ENCODE results near the gene ENOX1. TPM values are rescaled to one million over a fixed set of nuclear protein-coding genes. Genes with fewer than 3 reads are reported as not detected.

ENOX1 gene
- total RNA-seq, 4 donors from 2014 or later = 0.25 to 0.52 (median 0.33) TPM

DNA sequence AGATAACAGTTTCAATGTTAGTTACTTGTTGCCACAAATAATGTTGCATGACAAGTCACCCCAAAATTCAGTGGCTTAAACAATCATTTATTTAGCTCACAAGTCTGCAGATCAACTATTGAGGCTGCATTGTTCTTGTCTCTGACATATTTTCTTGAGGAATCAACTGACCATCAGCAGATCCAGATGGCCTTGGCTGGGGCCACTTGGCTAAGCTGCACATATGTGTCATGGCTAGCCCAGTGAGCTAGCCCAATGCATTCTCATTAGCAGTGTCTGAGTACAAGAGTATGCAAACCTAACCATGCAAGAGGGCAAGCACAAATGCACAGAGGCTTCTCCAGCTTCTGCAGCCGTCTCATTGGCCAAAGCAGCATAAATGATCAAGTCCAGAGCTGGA lies 583.0 kb downstream of the ENOX1 start:
- Histone ChIP-seq H3K27ac (no peak overlapping the region), H3K4me1 (no peaks in the 10 kb centered on the region), H3K27me3 (no peaks in the 10 kb centered on the region), H3K9me3 (no peaks in the 10 kb centered on the region), H3K4me3 (no peak overlapping the region), H3K36me3 (no peaks in the 10 kb centered on the region)
- TF ChIP-seq, protein P1, sequence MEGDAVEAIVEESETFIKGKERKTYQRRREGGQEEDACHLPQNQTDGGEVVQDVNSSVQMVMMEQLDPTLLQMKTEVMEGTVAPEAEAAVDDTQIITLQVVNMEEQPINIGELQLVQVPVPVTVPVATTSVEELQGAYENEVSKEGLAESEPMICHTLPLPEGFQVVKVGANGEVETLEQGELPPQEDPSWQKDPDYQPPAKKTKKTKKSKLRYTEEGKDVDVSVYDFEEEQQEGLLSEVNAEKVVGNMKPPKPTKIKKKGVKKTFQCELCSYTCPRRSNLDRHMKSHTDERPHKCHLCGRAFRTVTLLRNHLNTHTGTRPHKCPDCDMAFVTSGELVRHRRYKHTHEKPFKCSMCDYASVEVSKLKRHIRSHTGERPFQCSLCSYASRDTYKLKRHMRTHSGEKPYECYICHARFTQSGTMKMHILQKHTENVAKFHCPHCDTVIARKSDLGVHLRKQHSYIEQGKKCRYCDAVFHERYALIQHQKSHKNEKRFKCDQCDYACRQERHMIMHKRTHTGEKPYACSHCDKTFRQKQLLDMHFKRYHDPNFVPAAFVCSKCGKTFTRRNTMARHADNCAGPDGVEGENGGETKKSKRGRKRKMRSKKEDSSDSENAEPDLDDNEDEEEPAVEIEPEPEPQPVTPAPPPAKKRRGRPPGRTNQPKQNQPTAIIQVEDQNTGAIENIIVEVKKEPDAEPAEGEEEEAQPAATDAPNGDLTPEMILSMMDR (IDR thresholded peaks at IDR 0.05) = no peak
- no peak for TF ChIP-seq EP300 (IDR thresholded peaks at IDR 0.05)
- no peak for TF ChIP-seq POLR2AphosphoS5 (IDR thresholded peaks at IDR 0.05)
- TF ChIP-seq POLR2A (IDR thresholded peaks at IDR 0.05) = no peak
- no peak for DNase-seq (ENCODE audit: low spot score in 2 of 2)
- 64% methylated on average over 1 of the region's 1 CpG for WGBS

DNA sequence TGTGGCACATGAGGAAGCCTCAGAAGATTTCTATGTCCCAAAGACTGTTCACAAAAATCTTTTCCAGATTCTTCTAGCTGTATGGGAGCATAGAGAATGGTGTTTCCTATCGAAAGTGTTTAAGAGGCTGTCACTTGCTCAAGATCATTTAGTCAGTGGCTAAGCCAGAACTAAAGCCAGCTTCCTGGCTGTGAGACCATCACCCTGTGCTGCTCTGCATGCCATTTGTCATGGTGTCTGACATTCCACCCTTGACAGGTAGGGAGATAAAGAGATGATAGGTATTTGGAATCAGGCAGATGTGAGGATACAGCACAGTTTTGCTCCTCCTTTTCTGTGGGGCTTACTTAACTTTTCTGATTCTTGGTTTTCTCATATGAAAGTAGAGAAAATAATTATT lies 586.0 kb downstream of the ENOX1 start:
- H3K4me3 ChIP-seq = no peak overlapping the region
- WGBS = 39% methylated on average over 1 of the region's 1 CpG
- TF ChIP-seq, protein P1 (IDR thresholded peaks at IDR 0.05) = no peak
- TF ChIP-seq EP300 (IDR thresholded peaks at IDR 0.05) (no peak), POLR2AphosphoS5 (IDR thresholded peaks at IDR 0.05) (no peak), POLR2A (IDR thresholded peaks at IDR 0.05) (no peak)
- no peaks in the 10 kb centered on the region for H3K27me3 ChIP-seq
- H3K27ac ChIP-seq = no peak overlapping the region
- H3K36me3 ChIP-seq = no peaks in the 10 kb centered on the region
- no peaks in the 10 kb centered on the region for H3K9me3 ChIP-seq
- H3K4me1 ChIP-seq = peaks cover 5% of the 10 kb centered on the region
- DNase-seq (ENCODE audit: low spot score in 2 of 2) = no peak

GRCh38 chr13:43200307-43200706 lies 586.5 kb downstream of the ENOX1 start:
- Histone ChIP-seq H3K27ac (no peak overlapping the region), H3K4me3 (no peak overlapping the region), H3K9me3 (no peaks in the 10 kb centered on the region), H3K36me3 (no peaks in the 10 kb centered on the region), H3K27me3 (no peaks in the 10 kb centered on the region), H3K4me1 (peaks cover 5% of the 10 kb centered on the region)
- WGBS = 36% methylated on average over 1 of the region's 1 CpG
- no peak for DNase-seq (ENCODE audit: low spot score in 2 of 2)
- TF ChIP-seq, protein P1 (IDR thresholded peaks at IDR 0.05) = no peak
- TF ChIP-seq POLR2A (IDR thresholded peaks at IDR 0.05) = no peak
- TF ChIP-seq POLR2AphosphoS5 (IDR thresholded peaks at IDR 0.05) = no peak
- no peak for TF ChIP-seq EP300 (IDR thresholded peaks at IDR 0.05)

GRCh38 chr13:43196750-43197370 lies 589.9 kb downstream of the ENOX1 start:
- H3K4me1 ChIP-seq = peaks cover 5% of the 10 kb centered on the region
- TF ChIP-seq EP300 (IDR thresholded peaks at IDR 0.05) (no peak), POLR2AphosphoS5 (IDR thresholded peaks at IDR 0.05) (no peak), POLR2A (IDR thresholded peaks at IDR 0.05) (no peak)
- TF ChIP-seq, protein P1 (IDR thresholded peaks at IDR 0.05) = no peak
- H3K27ac ChIP-seq = no peak overlapping the region
- H3K27me3 ChIP-seq = no peaks in the 10 kb centered on the region
- H3K9me3 ChIP-seq = no peaks in the 10 kb centered on the region
- H3K36me3 ChIP-seq = no peaks in the 10 kb centered on the region
- DNase-seq (ENCODE audit: low spot score in 2 of 2) = no peak
- 62% methylated on average over 3 of the region's 3 CpGs for WGBS
- H3K4me3 ChIP-seq = no peak overlapping the region

DNA sequence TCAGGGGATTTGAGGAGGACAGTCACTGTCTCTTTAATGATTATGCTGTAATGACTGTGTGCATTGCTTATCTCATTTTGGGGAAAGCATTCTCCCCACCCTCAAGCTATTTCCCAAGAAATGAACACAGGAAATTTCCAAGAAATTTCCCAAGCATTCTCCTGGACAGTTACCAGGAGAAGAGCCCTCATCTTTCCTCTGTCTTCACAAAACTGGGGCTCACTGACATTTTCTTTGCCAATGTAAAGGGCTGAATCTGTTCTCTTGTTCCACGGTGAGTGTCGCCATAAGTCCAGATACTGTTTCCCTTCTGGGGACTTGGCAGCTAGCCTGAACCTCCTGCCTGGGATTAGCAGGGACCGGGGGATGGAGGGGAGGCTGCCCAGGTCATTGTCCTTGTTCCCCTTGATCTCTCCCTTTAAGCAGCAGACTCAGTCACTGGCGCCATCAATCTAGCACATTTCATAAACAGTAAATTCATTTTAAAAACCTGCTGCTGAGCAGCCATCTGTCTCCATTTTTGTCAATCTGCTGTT lies 590.6 kb downstream of the ENOX1 start:
- no peak for DNase-seq (ENCODE audit: low spot score in 2 of 2)
- 39% methylated on average over 4 of the region's 4 CpGs for WGBS
- no peak overlapping the region for H3K27ac ChIP-seq
- H3K4me3 ChIP-seq = no peak overlapping the region
- TF ChIP-seq POLR2AphosphoS5 (IDR thresholded peaks at IDR 0.05) = no peak
- TF ChIP-seq POLR2A (IDR thresholded peaks at IDR 0.05) = no peak
- TF ChIP-seq, protein P1 (IDR thresholded peaks at IDR 0.05) = no peak
- TF ChIP-seq EP300 (IDR thresholded peaks at IDR 0.05) = no peak
- H3K27me3 ChIP-seq = no peaks in the 10 kb centered on the region
- peaks cover 5% of the 10 kb centered on the region for H3K4me1 ChIP-seq
- no peaks in the 10 kb centered on the region for H3K9me3 ChIP-seq
- no peaks in the 10 kb centered on the region for H3K36me3 ChIP-seq
